OCI-LY7 (cell line): Measurements from ENCODE around the gene RTN4. TPM values are rescaled to one million over a fixed set of nuclear protein-coding genes. Genes with fewer than 3 reads are reported as not detected.

Experiments used
- BruUV-seq: library from RNA; stranded (reverse); fragments of 400-500 nt; replicated peaks from 2 replicates; lab custom pipeline; 2021; lab: Mats Ljungman, UMichigan
- CTCF ChIA-PET: fragments of 300-600 bp; sonication (Branson Sonifier 250); formaldehyde crosslinking; loops from one replicate; lab custom pipeline; 2022; ENCODE audit warnings: antibody characterized with exemption; ENCODE audit not compliant: unreplicated experiment; lab: Charles Lee
- POLR2A ChIA-PET: fragments of 300-600 bp; sonication (Branson Sonifier 250); formaldehyde crosslinking; loops from one replicate; lab custom pipeline; 2022; ENCODE audit warnings: antibody characterized with exemption; lab: Charles Lee
- DNase-seq: peaks from one replicate; pipeline ENCODE4 v3.0.0-alpha.2; 2015; ENCODE audit warnings: low spot score
- H2AFZ ChIP-seq: fragments of 200-600 bp; sonication (generic), shearing (Covaris generic); 2 replicates; pipeline ENCODE4 v1.6.1; 2014; ENCODE audit warnings: mild to moderate bottlenecking, antibody characterized with exemption, low read length, moderate library complexity
- H3K27ac ChIP-seq: fragments of 200-600 bp; sonication (generic); 2 replicates; pipeline ENCODE4 v1.5.1; 2014; ENCODE audit warnings: mixed run types, low read depth, mild to moderate bottlenecking, moderate library complexity, low read length, inconsistent platforms; ENCODE audit not compliant: poor library complexity, severe bottlenecking
- H3K36me3 ChIP-seq: fragments of 200-600 bp; sonication (generic); 2 replicates; pipeline ENCODE4 v1.6.1; 2014; ENCODE audit warnings: mild to moderate bottlenecking, antibody characterized with exemption, low read length, moderate library complexity, mixed read lengths; ENCODE audit not compliant: insufficient read depth
- H3K4me1 ChIP-seq: fragments of 200-600 bp; sonication (generic); 2 replicates; pipeline ENCODE4 v1.5.1; 2014; ENCODE audit warnings: mild to moderate bottlenecking, low read length; ENCODE audit not compliant: insufficient read depth, poor library complexity, severe bottlenecking
- H3K4me2 ChIP-seq: fragments of 200-600 bp; sonication (generic); 2 replicates; pipeline ENCODE4 v1.6.1; 2014; ENCODE audit warnings: mild to moderate bottlenecking, low read length
- H3K4me3 ChIP-seq: fragments of 200-600 bp; sonication (generic); 2 replicates; pipeline ENCODE4 v1.5.1; 2014; ENCODE audit warnings: mild to moderate bottlenecking, low read depth, low read length; ENCODE audit not compliant: poor library complexity, severe bottlenecking
- H3K79me2 ChIP-seq: fragments of 200-600 bp; sonication (generic); 2 replicates; pipeline ENCODE4 v1.6.1; 2016; ENCODE audit warnings: low read depth, mild to moderate bottlenecking, low read length, moderate library complexity, mixed read lengths; ENCODE audit not compliant: insufficient read depth
- H3K9me2 ChIP-seq: fragments of 200-600 bp; sonication (generic); 2 replicates; pipeline ENCODE4 v1.6.1; 2016; ENCODE audit warnings: mild to moderate bottlenecking, low read length, mixed read lengths; ENCODE audit not compliant: insufficient read depth
- H3K9me3 ChIP-seq: fragments of 200-600 bp; sonication (generic); 2 replicates; pipeline ENCODE4 v1.6.1; 2014; ENCODE audit warnings: mild to moderate bottlenecking, mixed run types, low read length, mixed read lengths
- H4K20me1 ChIP-seq: fragments of 200-600 bp; sonication (generic); 2 replicates; pipeline ENCODE4 v1.6.1; 2014; ENCODE audit warnings: mild to moderate bottlenecking, antibody characterized with exemption, low read length, moderate library complexity, mixed read lengths; ENCODE audit not compliant: insufficient read depth
- EZH2phosphoT487 ChIP-seq: fragments of 200-600 bp; sonication (generic); IDR thresholded peaks from 2 replicates; pipeline ENCODE4 v1.6.1; 2018; ENCODE audit warnings: low read depth, borderline replicate concordance, mild to moderate bottlenecking, mixed run types, antibody characterized with exemption, low read length, moderate library complexity, mixed read lengths
- intact Hi-C: fragments of 100-400 bp; cut with micrococcal nuclease; formaldehyde crosslinking; loops from one replicate; pipeline ENCODE4 v1.10.0; 2022; ENCODE audit not compliant: unreplicated experiment
- total RNA-seq, 2 experiments: library from RNA; depleted of rRNA in 1 of 2; stranded (reverse); fragments of >200 nt in 1 of 2; shearing (Covaris generic) in 1 of 2; gene quantifications; 2 replicates each; pipeline ENCODE4 v1.2.3, GENCODE V29; 2014 to 2022
- TF ChIP-seq, protein P1 (sequence below): fragments of 200-600 bp; sonication (generic); conservative IDR thresholded peaks from 2 replicates; pipeline ENCODE4 v1.5.1; 2014; ENCODE audit warnings: mild to moderate bottlenecking, antibody characterized with exemption, low read length, moderate library complexity, mixed read lengths

The RTN4 gene
- total RNA-seq, 2 experiments from 2014 or later, result 36.5 to 75.2 TPM

GRCh38 chr2:54979321-54980044 is 70.8 kb downstream of the RTN4 start:
- POLR2A ChIA-PET, result interaction anchor here (0.5 to 1.6 kb wide), 7 partner anchors 16 to 451 kb away, joined by 3 to 5 read pairs (median 3); no protein-coding TSS in a partner anchor
- TF ChIP-seq, protein P1, sequence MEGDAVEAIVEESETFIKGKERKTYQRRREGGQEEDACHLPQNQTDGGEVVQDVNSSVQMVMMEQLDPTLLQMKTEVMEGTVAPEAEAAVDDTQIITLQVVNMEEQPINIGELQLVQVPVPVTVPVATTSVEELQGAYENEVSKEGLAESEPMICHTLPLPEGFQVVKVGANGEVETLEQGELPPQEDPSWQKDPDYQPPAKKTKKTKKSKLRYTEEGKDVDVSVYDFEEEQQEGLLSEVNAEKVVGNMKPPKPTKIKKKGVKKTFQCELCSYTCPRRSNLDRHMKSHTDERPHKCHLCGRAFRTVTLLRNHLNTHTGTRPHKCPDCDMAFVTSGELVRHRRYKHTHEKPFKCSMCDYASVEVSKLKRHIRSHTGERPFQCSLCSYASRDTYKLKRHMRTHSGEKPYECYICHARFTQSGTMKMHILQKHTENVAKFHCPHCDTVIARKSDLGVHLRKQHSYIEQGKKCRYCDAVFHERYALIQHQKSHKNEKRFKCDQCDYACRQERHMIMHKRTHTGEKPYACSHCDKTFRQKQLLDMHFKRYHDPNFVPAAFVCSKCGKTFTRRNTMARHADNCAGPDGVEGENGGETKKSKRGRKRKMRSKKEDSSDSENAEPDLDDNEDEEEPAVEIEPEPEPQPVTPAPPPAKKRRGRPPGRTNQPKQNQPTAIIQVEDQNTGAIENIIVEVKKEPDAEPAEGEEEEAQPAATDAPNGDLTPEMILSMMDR, result no peak
- TF ChIP-seq EZH2phosphoT487, result no peak
- CTCF ChIA-PET, result no interaction called here
- Histone ChIP-seq H2AFZ (no peak overlapping the region), H3K4me3 (no peak overlapping the region), H3K79me2 (peaks cover under 1% of the 10 kb centered on the region; the same call in 1 of the 2 replicates), H3K36me3 (peaks cover 76% of the 10 kb centered on the region), H3K27ac (no peak overlapping the region), H3K4me1 (peaks cover 8% of the 10 kb centered on the region), H4K20me1 (no peaks in the 10 kb centered on the region), H3K4me2 (no peak overlapping the region), H3K9me3 (no peaks in the 10 kb centered on the region), H3K9me2 (no peaks in the 10 kb centered on the region)
- intact Hi-C loops, result loop anchor here (10.0 kb wide), 1 partner anchor 315 kb away; no protein-coding TSS in a partner anchor
- no TSS peak for BruUV-seq
- no peak for DNase-seq

GRCh38 chr2:54977149-54977548 is 73.1 kb downstream of the RTN4 start:
- Histone ChIP-seq H3K9me2 (no peaks in the 10 kb centered on the region), H3K4me1 (peaks cover 8% of the 10 kb centered on the region), H3K36me3 (peaks cover 79% of the 10 kb centered on the region), H3K27ac (peak overlapping the region; percentile 12), H3K9me3 (no peaks in the 10 kb centered on the region), H4K20me1 (no peaks in the 10 kb centered on the region), H3K79me2 (no peaks in the 10 kb centered on the region), H2AFZ (no peak overlapping the region), H3K4me3 (no peak overlapping the region), H3K4me2 (no peak overlapping the region)
- peak; percentile 29 for DNase-seq
- CTCF ChIA-PET, result no interaction called here
- POLR2A ChIA-PET, result interaction anchor here (0.6 to 1.2 kb wide), 7 partner anchors 8 to 250 kb away, joined by 3 to 7 read pairs (median 4); no protein-coding TSS in a partner anchor
- intact Hi-C loops, result loop anchor here (10.0 kb wide), 1 partner anchor 312 kb away; no protein-coding TSS in a partner anchor
- BruUV-seq, result no TSS peak
- no peak for TF ChIP-seq EZH2phosphoT487
- TF ChIP-seq, protein P1, result no peak
